Mammary epithelial cell (primary cell): ENCODE data around the gene ACOX1.

Experiments
- EZH2 ChIP-seq: IDR thresholded peaks from 2 replicates; pipeline ENCODE4 v1.6.1; 2012; ENCODE audit warnings: low read length, inconsistent platforms, borderline replicate concordance
- TF ChIP-seq, protein P1 (sequence below), 2 donors: IDR thresholded peaks in 1 of 2; conservative IDR thresholded peaks in 1 of 2; 2 replicates each; pipeline ENCODE4 v1.5.1; 2011 to 2012; ENCODE audit warnings: inconsistent platforms in 2 of 2, low read length in 2 of 2, mild to moderate bottlenecking in 2 of 2, control low read depth in 1 of 2, low read depth in 1 of 2; ENCODE audit not compliant: insufficient read depth in 1 of 2; ENCODE audit errors: extremely low read depth in 1 of 2

DNA sequence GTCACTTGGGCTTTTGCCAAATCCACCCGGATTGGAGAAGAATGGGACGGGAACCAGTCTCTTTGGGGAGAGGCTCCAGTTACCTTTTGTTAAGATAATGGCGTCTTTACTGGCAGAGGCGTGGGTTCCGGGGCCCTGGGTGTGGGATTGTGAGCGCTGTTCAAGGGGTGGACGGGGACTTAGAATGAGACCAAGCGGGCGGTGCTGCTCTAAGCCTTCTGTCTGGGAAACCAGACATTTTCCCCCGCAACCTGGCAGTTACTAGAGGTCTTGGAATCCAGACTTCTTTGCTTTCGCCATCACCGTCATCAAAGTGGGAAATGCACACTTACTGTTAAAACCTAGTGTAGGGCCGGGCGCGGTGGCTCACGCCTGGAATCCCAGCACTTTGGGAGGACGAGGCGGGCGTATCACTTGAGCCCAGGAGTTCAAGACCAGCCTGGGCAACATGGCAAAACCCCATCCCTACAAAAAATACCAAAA is 780 bp upstream of the ACOX1 start:
- TF ChIP-seq, protein P1, sequence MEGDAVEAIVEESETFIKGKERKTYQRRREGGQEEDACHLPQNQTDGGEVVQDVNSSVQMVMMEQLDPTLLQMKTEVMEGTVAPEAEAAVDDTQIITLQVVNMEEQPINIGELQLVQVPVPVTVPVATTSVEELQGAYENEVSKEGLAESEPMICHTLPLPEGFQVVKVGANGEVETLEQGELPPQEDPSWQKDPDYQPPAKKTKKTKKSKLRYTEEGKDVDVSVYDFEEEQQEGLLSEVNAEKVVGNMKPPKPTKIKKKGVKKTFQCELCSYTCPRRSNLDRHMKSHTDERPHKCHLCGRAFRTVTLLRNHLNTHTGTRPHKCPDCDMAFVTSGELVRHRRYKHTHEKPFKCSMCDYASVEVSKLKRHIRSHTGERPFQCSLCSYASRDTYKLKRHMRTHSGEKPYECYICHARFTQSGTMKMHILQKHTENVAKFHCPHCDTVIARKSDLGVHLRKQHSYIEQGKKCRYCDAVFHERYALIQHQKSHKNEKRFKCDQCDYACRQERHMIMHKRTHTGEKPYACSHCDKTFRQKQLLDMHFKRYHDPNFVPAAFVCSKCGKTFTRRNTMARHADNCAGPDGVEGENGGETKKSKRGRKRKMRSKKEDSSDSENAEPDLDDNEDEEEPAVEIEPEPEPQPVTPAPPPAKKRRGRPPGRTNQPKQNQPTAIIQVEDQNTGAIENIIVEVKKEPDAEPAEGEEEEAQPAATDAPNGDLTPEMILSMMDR (conservative IDR thresholded peaks at IDR 0.05 in 1 of 2, IDR thresholded peaks at IDR 0.05 in 1 of 2; ENCODE audit: extremely low read depth in 1 of 2, insufficient read depth in 1 of 2, low read depth in 1 of 2, low read length in 2 of 2): no peak
- no peak for TF ChIP-seq EZH2
